GM18520 (cell line): Measurements from ENCODE around the gene EXOSC5.

Experiments
- ATAC-seq: cut with Tn5 transposase; IDR thresholded peaks from one replicate; pipeline ENCODE4 v1.9.1; 2021; ENCODE audit not compliant: unreplicated experiment

The EXOSC5 gene

DNA sequence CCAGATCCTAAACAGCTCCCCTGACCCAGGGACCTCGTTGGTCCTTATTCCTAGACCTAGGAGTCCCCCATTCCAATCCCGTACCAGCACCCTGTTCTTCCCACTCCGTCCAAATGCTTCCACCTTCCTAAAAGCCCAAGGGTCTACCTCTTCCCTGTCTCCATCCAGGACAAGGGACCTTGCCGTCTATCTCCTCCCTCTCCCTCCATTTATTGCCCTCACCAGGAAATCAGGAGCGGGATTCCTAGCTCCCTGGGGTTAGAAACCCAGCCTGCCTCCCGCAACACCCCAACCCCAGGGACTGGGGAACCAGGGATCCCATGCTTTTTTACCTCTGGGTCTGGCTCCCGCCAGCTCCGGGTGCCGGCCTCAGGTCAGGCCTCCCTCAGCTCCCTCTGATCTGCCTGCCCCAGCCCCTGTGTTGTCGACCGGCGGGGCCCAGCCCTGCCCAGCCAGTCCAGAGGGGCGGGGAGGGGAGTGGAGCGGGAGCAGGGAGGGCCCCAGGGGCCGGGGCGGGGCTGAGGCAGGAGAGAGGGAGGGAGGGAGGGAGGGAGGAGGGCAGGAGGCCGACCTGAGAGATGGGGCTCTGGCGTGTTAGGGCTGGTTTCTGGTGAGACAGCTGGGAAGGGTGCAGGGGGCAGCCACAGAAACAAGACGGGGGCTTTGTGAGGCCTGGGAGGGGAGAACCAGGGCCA, 29.9 kb upstream of the EXOSC5 start, which contains the start of gene B3GNT8:
TSS of gene B3GNT8 (minus strand) at position 423 of the 695 bp plus-strand sequence. CDS start 596 bp downstream, outside the sequence.
- no peak for ATAC-seq

DNA sequence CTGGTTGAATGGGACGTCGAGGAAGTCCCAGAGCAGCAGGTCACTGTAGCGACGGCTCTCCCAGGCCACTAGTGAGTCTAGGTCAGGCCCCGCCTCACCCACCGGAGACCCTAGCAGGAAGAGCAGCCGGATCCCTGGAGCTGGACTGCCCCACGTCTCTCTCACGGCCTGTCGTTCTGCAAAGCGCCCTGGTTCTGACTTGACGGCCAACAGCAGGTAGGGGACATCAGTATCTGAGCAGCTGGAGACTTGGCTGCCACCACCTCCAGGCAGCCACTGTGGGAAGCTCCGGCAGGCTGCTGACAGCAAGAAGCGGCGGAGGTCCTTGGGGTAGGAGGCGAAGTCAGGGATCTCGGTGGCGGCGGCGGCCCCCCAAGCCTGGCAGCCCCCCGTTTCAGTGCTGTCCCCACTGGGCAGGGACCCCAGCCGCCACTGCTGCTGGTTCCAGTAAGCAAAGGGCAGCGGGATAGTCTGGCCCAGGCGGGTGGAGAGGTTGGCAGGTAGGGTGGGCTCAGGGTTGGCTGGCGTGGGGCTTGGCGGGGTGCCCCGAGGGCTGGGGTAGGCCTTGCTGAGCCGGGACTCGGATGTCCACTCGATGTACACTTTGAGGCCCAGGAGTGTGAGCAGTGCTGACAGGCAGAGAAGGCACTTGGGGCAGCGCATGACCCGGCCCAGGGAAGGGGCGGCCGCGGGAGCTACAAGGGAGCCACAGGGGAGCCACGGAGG, 29.1 kb upstream of the EXOSC5 start:
- ATAC-seq, result no peak

DNA sequence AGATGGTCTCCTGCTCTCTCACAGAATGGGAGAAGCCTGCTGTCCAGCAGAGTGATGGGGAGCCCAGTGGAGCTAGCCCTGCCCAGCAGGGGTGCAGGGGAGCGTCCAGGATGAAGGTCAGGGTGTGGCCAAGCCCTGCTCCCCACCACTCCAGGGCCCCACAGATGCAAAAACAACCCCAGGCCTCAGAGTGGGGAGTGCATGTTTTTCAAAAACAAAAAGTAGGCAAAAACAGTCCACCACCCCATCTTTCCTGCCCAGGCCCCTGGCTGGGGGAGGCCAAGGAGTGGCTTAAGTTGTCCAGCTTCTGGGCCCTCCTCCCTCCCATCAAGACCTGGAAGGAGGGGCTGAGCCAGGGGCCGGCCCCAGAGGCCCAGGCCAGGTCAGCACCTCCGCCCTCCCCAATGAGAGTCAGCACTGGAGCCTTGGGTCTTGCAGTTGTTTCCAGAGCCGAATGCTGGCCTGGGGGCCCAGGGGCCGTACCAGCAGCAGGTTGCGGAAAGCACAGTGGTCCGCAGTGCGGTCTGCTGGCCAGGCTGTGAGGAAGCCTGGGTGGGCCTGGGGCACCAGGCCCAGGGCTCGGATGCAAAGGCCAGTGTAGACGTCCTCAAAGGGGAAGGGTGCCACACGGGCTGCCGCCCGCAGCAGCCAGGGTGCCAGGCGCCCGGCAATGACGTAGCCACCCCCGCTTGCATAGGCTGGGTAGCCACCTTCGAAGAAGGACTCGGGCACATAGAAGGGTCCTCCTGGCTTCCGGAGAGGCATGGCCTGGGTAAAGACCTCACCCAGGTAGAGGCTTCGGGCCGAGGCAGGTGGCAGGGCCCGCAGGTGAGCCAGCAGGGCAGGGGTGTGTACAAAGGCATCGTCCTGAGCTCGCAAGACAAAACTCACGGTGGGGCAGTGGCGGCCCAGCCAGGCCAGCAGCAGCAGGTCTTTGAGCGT, 28.3 kb upstream of the EXOSC5 start:
- no peak for ATAC-seq

DNA sequence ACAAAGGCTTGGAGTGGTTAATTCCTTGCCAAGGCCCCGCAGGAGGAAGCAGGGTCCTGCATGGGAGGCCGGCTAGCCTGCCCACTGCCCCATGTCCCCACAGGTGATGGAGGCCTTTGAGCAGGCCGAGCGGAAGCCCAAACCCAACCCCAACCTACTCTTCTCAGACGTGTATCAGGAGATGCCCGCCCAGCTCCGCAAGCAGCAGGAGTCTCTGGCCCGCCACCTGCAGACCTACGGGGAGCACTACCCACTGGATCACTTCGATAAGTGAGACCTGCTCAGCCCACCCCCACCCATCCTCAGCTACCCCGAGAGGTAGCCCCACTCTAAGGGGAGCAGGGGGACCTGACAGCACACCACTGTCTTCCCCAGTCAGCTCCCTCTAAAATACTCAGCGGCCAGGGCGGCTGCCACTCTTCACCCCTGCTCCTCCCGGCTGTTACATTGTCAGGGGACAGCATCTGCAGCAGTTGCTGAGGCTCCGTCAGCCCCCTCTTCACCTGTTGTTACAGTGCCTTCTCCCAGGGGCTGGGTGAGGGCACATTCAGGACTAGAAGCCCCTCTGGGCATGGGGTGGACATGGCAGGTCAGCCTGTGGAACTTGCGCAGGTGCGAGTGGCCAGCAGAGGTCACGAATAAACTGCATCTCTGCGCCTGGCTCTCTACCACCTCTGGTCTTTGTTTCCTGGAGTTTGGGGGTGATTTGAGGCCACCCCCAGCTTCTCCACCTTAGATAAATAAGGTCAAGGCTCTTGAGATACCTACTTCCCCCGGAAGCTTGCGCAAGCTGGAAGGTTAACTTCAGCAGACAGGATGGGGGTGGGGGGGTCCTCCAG, 27.4 kb upstream of the EXOSC5 start:
- no peak for ATAC-seq

DNA sequence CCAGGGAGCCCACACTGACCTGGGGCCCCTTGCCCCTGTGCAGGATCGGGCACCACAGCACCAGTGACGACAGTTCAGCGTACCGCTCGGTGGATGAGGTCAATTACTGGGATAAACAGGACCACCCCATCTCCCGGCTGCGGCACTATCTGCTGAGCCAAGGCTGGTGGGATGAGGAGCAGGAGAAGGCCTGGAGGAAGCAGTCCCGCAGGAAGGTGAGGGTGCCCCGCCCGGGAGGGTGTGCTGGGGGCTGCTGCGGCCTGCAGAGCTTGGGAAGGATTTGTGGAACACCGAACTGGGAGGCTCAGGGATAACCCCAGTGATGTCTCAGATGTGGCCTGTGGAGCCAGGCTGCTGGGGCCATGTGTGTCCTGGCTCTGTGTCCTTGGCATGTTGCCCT, 25.8 kb upstream of the EXOSC5 start:
- no peak for ATAC-seq

DNA sequence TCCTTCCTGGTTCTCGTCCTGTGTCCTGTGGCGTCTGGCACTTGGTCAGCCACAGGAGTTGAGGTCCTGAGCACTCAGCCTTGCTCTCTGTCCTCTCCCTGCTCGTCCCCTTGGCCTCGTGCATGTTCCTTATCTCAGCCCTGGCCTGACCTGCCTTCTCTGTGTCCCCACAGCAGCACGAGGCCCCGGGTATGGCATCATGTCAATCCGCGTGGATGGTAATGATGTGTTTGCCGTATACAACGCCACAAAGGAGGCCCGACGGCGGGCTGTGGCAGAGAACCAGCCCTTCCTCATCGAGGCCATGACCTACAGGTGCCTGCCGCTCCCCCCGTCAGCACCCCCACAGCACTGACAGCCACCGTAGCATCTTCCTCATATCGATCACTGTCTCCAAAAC, 25.3 kb upstream of the EXOSC5 start:
- no peak for ATAC-seq

DNA sequence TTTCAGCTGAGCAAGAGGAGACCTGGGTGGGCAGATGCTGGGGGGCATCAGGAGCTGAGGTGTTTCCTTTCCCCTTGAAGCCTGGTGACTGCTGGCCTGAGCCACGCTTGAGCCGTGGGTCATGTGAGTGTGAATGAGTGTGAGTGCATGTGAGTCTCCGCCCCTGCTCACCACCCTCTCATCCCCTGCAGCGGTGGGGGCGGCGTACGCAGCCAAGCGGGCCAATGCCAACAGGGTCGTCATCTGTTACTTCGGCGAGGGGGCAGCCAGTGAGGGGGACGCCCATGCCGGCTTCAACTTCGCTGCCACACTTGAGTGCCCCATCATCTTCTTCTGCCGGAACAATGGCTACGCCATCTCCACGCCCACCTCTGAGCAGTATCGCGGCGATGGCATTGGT, 24.8 kb upstream of the EXOSC5 start:
- ATAC-seq, result no peak

DNA sequence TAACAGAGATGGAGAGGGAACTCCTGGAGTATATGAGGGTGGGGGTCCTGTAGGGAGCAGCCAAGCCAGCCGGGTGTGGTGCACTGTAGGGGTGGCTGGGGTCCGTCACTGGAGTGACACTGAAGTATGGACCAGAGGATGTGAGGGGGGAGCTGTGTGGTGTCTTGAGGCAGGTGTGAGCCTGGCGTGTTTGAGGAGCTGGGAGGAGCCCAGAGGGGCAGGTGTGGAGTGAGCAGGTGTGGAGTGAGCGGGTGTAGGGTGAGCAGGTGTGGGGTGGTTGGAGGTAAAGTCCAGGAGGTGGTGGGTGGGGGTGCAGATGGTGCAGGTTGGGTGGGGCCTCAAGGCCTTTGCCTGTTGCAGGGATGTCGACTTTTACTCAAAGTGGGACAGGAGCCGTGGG, 24.2 kb upstream of the EXOSC5 start:
- no peak for ATAC-seq

DNA sequence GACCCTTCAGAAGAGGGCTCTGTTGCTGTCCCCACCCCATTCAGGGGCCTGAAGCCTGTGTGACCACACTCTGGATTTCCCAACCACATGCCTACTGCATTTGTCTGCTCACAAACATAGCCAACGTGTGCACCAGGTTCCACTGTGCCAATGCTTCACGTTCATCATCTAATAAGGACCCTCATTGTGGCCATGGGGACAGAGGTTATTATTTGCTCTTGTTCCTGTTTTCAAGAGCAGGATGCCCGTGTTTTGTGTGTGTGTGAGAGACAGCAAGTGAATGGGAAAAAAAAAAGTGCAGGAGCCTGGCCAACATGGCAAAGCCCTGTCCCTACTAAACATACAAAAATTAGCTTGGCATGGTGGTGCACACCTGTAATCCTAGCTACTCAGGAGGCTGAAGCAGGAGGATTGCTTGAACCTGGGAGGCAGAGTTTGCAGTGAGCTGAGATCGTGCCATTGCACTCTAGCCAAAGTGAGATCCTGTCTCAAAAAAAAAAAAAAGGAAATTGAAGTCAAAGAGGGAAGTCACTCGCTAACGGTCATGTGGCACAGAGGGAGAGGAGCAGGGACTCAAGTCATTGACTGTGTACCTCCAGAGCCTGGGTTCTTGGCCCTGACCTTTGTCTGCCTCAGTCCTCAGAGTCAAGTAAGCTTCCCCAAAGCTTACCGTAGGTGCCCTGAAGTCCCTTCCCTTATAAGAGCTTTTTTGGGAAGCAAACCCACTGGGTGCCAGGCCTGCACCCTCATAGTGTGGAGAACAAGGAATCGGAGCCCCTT, 23.1 kb upstream of the EXOSC5 start:
- ATAC-seq, result no peak

DNA sequence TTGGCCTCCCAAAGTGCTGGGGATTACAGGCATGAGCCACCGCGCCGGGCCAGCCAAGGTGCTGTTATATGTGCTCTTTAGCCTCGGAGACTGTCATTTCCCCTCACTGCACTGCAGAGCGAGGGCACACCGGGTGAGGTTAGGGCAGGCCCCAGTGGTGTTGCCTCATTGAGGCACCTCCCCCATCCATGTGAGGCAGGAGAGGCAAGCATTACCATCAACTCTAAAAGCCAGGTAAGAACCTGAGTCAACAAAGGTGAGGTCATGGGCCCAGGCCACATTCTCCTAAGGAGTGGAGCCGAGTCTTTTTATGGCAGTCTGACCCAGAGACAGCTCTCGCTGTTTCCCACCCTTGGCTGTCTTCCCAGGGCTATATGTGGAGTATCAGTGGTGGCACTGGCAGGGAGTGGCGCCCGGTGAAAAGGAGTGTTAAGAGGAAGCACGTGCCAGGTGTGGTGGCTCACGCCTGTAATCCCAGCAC, 19.1 kb upstream of the EXOSC5 start:
- no peak for ATAC-seq

DNA sequence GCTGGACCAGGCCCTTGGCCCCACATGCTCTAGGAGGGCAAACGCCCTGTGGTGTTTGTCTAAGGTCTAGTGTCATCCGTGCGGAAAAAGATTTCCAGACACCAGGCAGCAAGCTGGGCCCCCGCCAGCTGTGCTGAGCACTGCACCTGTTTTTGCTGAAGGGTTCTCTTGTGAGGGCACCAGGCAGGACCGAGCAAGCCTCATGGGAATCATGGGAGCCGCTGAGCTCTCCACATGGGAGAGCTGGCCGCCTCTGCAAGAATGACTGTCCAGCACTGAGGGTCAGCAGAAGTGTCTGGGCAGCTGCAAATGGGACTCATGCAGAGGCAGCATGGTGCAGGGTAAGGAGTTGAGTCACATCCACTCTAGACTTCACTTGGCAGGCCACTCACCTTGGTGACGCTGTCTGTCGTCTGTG, 18.0 kb upstream of the EXOSC5 start:
- ATAC-seq, result no peak

DNA sequence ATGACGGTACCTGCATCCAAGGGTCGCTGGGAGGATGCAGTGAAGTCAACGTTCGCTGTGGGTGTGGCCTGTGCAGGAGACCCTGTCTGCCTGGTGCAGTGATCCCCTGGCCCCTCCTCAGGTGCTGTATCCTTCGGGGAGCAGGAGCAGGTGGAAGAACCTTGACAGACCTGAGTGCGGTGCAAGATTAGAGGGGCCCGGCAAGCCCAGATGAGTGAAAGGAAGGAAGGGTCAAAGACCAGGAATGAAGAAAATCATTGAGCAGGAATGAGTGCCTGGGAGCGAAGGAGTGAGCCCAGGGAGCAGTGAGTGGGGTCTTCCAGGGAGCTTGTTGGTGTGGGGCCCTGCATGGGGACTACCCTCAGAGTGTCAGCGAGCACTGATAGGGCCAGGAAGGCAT, 17.3 kb upstream of the EXOSC5 start:
- ATAC-seq, result no peak

DNA sequence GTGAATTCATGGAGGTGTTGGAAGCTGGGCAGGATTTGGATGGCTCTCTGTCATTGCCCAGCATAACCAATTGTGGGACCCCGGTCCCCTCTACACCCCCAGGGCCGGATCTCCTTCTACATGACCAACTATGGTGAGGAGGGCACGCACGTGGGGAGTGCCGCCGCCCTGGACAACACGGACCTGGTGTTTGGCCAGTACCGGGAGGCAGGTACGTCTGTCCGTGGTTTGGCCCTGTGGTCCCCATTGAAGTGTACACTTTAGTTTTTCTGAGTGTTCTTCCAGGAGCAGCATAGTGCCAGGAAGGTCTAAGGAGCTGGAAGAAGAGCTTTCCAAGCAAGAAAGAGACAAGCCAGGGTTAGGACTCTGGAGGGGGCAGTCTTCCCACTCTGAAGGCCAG, 16.8 kb upstream of the EXOSC5 start:
- ATAC-seq, result no peak

DNA sequence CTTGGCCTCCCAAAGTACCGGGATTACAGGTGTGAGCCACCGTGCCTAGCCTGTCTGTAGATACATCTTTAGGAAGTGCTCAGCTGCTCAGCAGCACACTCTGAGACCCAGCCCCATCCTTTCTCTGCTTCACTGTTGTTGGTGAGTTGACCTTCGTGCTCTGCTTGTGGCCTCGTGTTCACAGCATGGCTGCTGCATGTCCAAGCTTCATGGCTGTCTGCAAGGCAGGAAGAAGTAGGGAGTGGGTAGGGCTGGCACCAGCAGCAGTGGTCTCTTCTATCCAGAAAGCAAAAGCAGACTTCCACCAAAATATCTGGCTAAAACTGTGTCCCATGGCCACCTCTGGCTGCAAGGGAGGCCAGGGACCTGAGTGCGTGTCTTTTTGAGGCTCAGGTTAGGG, 15.8 kb upstream of the EXOSC5 start:
- ATAC-seq, result no peak

DNA sequence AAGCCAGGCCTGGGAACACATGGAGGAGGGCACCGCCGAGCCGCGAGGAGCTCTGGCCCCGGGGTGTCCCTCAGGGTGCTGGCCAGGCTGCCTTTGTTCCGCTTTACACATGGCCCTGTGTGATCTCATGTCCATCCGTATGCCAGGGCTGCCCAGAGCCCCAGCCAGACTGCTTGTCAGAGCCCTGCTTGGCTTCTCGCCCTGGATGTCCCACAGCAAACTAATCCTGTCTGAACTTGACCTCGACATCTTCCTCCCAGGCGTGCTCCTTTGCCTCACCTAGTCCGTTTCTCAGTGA, 14.8 kb upstream of the EXOSC5 start:
- no peak for ATAC-seq

DNA sequence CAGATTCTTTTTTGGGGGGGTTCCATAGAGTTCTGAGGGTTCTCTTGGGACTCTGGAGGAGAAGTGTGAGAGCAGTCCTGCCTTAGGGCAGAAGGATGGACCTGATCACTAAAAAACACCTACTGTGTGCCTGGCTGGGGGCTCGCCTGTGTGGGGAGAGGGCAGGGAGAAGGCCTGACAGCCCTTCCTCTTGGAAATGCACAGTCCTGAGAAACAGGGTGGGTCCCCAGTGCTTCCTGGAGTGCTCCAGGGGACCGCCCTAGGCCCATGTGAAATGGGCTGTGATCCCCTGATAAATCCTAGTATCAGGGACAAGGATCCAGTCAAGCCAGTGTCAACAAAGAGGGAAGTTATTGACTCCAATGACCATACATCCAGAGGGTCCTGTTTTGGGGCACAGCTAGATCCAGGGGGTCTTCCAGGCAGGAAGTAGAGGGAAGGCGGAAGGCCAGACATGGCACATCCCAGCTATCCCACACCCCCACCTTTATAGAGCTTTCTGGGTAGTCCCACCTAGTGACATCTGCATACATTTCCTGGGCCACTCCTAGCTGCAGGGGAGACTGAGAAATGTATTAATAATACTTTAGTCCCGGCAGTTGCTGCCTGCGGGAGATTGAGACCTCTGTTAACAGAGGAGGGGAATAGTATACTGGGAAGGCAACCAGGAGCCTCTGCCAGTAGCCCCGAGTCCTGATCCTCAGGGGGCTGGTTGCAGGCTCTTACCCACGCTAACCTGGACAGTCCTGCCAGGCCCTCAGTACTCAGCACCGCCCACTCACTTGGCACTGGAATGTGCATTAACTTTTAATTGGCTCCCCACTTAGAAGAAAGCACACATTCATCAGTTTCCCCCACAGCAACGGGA, 14.2 kb upstream of the EXOSC5 start:
- no peak for ATAC-seq

DNA sequence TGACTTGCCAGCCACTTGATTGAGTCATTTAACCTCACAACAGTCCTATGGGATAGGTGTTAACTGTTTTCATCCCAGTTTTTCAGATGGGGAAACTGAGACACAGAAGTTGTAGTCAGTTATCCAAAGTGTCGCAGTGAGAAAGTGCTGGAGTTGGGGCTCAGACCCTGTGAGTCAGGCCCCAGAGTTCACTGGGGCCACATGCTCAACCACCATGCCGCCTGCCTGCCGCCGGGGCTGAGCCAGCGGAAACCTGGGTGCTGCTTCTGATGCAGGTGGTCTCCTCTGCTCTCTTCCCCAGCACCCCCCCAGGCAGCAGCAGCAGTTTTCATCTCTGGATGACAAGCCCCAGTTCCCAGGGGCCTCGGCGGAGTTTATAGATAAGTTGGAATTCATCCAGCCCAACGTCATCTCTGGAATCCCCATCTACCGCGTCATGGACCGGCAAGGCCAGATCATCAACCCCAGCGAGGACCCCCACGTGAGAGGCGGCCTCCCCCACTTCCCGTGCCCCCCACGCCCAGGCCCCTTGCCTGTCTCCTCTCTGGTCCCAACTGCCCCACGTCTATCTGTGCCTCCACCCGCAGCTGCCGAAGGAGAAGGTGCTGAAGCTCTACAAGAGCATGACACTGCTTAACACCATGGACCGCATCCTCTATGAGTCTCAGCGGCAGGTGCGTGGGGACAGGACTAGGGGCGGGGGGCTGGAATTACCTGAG, 13.3 kb upstream of the EXOSC5 start:
- no peak for ATAC-seq

DNA sequence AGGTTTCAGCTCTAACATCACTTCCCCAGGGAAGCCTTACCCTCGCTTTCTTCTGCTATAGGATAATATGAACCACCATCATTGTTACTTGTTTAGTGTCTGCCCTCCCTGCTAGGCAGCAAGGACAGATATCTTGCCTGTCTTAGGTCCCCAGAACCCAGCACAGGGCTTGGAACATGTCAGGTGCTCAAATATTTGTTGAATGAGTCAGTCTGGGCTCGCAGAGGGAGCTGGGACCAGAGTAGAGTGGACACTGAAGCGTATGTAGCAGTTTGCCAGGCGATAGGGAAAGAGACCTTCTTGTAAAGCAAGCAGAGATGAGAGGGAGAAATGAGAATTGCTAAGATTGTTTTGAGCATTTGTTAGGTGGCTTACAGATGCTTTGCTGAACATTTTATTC, 12.1 kb upstream of the EXOSC5 start:
- no peak for ATAC-seq
